Activated CD4-positive, alpha-beta T cell treated with anti-CD3 and anti-CD28 coated beads for 36 hours (primary cell): ENCODE results near the gene MVB12B. TPM values are rescaled to one million over a fixed set of nuclear protein-coding genes. Genes with fewer than 3 reads are reported as not detected.

ENCODE experiments used
- ATAC-seq: fragments of 200-7000 bp; cut with Tn5 transposase; one replicate; pipeline ENCODE4 v1.10.0; 2021; ENCODE audit warnings: mild to moderate bottlenecking, moderate library complexity
- CTCF ChIA-PET: fragments of 350-600 bp; sonication (Branson Sonifier 250); formaldehyde crosslinking; loops from one replicate; lab custom pipeline; 2021; ENCODE audit warnings: antibody characterized with exemption; lab: Charles Lee
- POLR2A ChIA-PET: fragments of 350-600 bp; sonication (Branson Sonifier 250); formaldehyde crosslinking; loops from one replicate; lab custom pipeline; 2021; ENCODE audit warnings: antibody characterized with exemption, inconsistent platforms; lab: Charles Lee
- DNase-seq: peaks from one replicate; pipeline ENCODE4 v3.0.0-alpha.2; 2020
- H3K27ac Mint-ChIP-seq: one replicate; pipeline ENCODE4 v1.8.0; 2021; ENCODE audit warnings: mixed read lengths
- H3K27me3 Mint-ChIP-seq: one replicate; pipeline ENCODE4 v1.8.0; 2021; ENCODE audit warnings: mixed read lengths
- H3K36me3 Mint-ChIP-seq: one replicate; pipeline ENCODE4 v1.8.0; 2021; ENCODE audit warnings: low read depth, mixed read lengths
- H3K4me1 Mint-ChIP-seq: one replicate; pipeline ENCODE4 v1.8.0; 2021; ENCODE audit warnings: mixed read lengths
- H3K4me3 Mint-ChIP-seq: one replicate; pipeline ENCODE4 v1.8.0; 2021; ENCODE audit warnings: mild to moderate bottlenecking, moderate library complexity, mixed read lengths
- H3K9me3 Mint-ChIP-seq: one replicate; pipeline ENCODE4 v1.8.0; 2021; ENCODE audit warnings: low read depth, mixed read lengths
- intact Hi-C, 2 experiments: fragments of 100-400 bp; cut with DNase I in 1 of 2; cut with micrococcal nuclease in 1 of 2; formaldehyde crosslinking; loops; one replicate each; pipeline versions ENCODE4 v1.14.2 to v1.15.1; 2022 to 2024; cut with DNase I, micrococcal nuclease
- total RNA-seq, 2 experiments: library from RNA; stranded (reverse); gene quantifications; one replicate each; pipeline ENCODE4 v1.2.3, GENCODE V29; 2021

The MVB12B gene
- total RNA-seq, 2 experiments from 2014 or later = 3.0 TPM

GRCh38 chr9:126411225-126411947 is 84.8 kb downstream of the MVB12B start:
- intact Hi-C loops = loop anchor here (1.0 to 5.0 kb wide), 7 partner anchors 14 to 891 kb away; no protein-coding TSS in a partner anchor
- H3K4me3 Mint-ChIP-seq = peak overlapping the region; percentile 54
- ATAC-seq = peak; percentile 89
- H3K4me1 Mint-ChIP-seq = peaks cover 35% of the 10 kb centered on the region
- no peaks in the 10 kb centered on the region for H3K36me3 Mint-ChIP-seq
- H3K9me3 Mint-ChIP-seq = no peaks in the 10 kb centered on the region
- H3K27ac Mint-ChIP-seq = peak overlapping the region; percentile 72
- ChIA-PET CTCF (interaction anchor here (0.9 to 1.2 kb wide), 2 partner anchors 13 to 14 kb away, joined by 4 to 6 read pairs; no protein-coding TSS in a partner anchor), POLR2A (interaction anchor here (0.6 kb wide), 1 partner anchor 652 kb away, joined by 4 read pairs; no protein-coding TSS in a partner anchor)
- DNase-seq = peak; percentile 62
- no peaks in the 10 kb centered on the region for H3K27me3 Mint-ChIP-seq

GRCh38 chr9:126411948-126412284 is 85.3 kb downstream of the MVB12B start:
- H3K4me3 Mint-ChIP-seq = peak overlapping the region; percentile 54
- DNase-seq (no peak), ATAC-seq (no peak)
- H3K27ac Mint-ChIP-seq = peak overlapping the region; percentile 72
- intact Hi-C loops = loop anchor here (1.0 to 5.0 kb wide), 7 partner anchors 15 to 891 kb away; no protein-coding TSS in a partner anchor
- ChIA-PET CTCF (interaction anchor here (1.2 kb wide), 1 partner anchor 13 kb away, joined by 4 read pairs; no protein-coding TSS in a partner anchor), POLR2A (no interaction called here)
- no peaks in the 10 kb centered on the region for H3K36me3 Mint-ChIP-seq
- no peaks in the 10 kb centered on the region for H3K27me3 Mint-ChIP-seq
- peaks cover 35% of the 10 kb centered on the region for H3K4me1 Mint-ChIP-seq
- H3K9me3 Mint-ChIP-seq = no peaks in the 10 kb centered on the region

- Mint-ChIP-seq H3K27me3 (no peaks in the 10 kb centered on the region), H3K36me3 (no peaks in the 10 kb centered on the region), H3K9me3 (no peaks in the 10 kb centered on the region), H3K27ac (no peak overlapping the region), H3K4me1 (peaks cover 35% of the 10 kb centered on the region), H3K4me3 (no peak overlapping the region)
- no peak for DNase-seq
- ChIA-PET CTCF (interaction anchor here (2.0 kb wide), 1 partner anchor 14 kb away, joined by 9 read pairs; no protein-coding TSS in a partner anchor), POLR2A (interaction anchor here (0.7 kb wide), 1 partner anchor 420 kb away, joined by 4 read pairs; no protein-coding TSS in a partner anchor)
- no peak for ATAC-seq
- intact Hi-C loops = loop anchor here in 1 of 2 experiments (5.0 kb wide), 1 partner anchor 79 kb away; no protein-coding TSS in a partner anchor
These were observed 86.3 kb downstream of the MVB12B start for GRCh38 chr9:126412905-126413304.

- intact Hi-C loops = loop anchor here in 1 of 2 experiments (5.0 kb wide), 1 partner anchor 79 kb away; no protein-coding TSS in a partner anchor
These were observed 86.9 kb downstream of the MVB12B start for GRCh38 chr9:126413391-126414068.

GRCh38 chr9:126415741-126416370 is 89.2 kb downstream of the MVB12B start:
- peaks cover 22% of the 10 kb centered on the region for H3K4me1 Mint-ChIP-seq
- DNase-seq (no peak), ATAC-seq (no peak)
- no peak overlapping the region for H3K27ac Mint-ChIP-seq
- H3K27me3 Mint-ChIP-seq = no peaks in the 10 kb centered on the region
- POLR2A ChIA-PET = no interaction called here
- no peak overlapping the region for H3K4me3 Mint-ChIP-seq
- CTCF ChIA-PET = interaction anchor here (0.6 to 1.4 kb wide), 2 partner anchors 53 to 75 kb away, joined by 4 read pairs; no protein-coding TSS in a partner anchor
- intact Hi-C loops = no loop called here
- no peaks in the 10 kb centered on the region for H3K9me3 Mint-ChIP-seq
- H3K36me3 Mint-ChIP-seq = no peaks in the 10 kb centered on the region

More at GRCh38 chr9:126413391-126414068, 86.9 kb downstream of the MVB12B start:
- Mint-ChIP-seq H3K36me3 (no peaks in the 10 kb centered on the region), H3K27ac (no peak overlapping the region), H3K4me1 (peaks cover 35% of the 10 kb centered on the region), H3K4me3 (no peak overlapping the region), H3K27me3 (no peaks in the 10 kb centered on the region), H3K9me3 (no peaks in the 10 kb centered on the region)
- POLR2A ChIA-PET = interaction anchor here (0.7 kb wide), 1 partner anchor 420 kb away, joined by 4 read pairs; no protein-coding TSS in a partner anchor
- CTCF ChIA-PET = interaction anchor here (1.1 to 2.0 kb wide), 2 partner anchors 15 to 52 kb away, joined by 3 to 9 read pairs; no protein-coding TSS in a partner anchor
- DNase-seq (no peak), ATAC-seq (no peak)

GRCh38 chr9:126417043-126417442 is 90.4 kb downstream of the MVB12B start:
- intact Hi-C loops = no loop called here
- Mint-ChIP-seq H3K4me3 (no peak overlapping the region), H3K36me3 (no peaks in the 10 kb centered on the region), H3K4me1 (peaks cover 11% of the 10 kb centered on the region), H3K27ac (no peak overlapping the region), H3K9me3 (no peaks in the 10 kb centered on the region), H3K27me3 (no peaks in the 10 kb centered on the region)
- CTCF ChIA-PET = interaction anchor here (1.4 kb wide), 1 partner anchor 74 kb away, joined by 4 read pairs; no protein-coding TSS in a partner anchor
- no peak for ATAC-seq
- POLR2A ChIA-PET = no interaction called here
- no peak for DNase-seq

GRCh38 chr9:126417684-126418083 is 91.1 kb downstream of the MVB12B start:
- no peak overlapping the region for H3K27ac Mint-ChIP-seq
- no peak for ATAC-seq
- H3K27me3 Mint-ChIP-seq = no peaks in the 10 kb centered on the region
- CTCF ChIA-PET = no interaction called here
- no peak overlapping the region for H3K4me3 Mint-ChIP-seq
- intact Hi-C loops = no loop called here
- peaks cover 5% of the 10 kb centered on the region for H3K4me1 Mint-ChIP-seq
- no peaks in the 10 kb centered on the region for H3K9me3 Mint-ChIP-seq
- POLR2A ChIA-PET = no interaction called here
- H3K36me3 Mint-ChIP-seq = no peaks in the 10 kb centered on the region
- no peak for DNase-seq

GRCh38 chr9:126418608-126419007 is 92.0 kb downstream of the MVB12B start:
- ChIA-PET CTCF (no interaction called here), POLR2A (no interaction called here)
- Mint-ChIP-seq H3K36me3 (no peaks in the 10 kb centered on the region), H3K4me1 (peaks cover 8% of the 10 kb centered on the region), H3K4me3 (no peak overlapping the region), H3K27me3 (no peaks in the 10 kb centered on the region), H3K9me3 (no peaks in the 10 kb centered on the region), H3K27ac (no peak overlapping the region)
- intact Hi-C loops = no loop called here
- ATAC-seq = no peak
- DNase-seq = no peak

- Mint-ChIP-seq H3K9me3 (no peaks in the 10 kb centered on the region), H3K27me3 (no peaks in the 10 kb centered on the region), H3K4me1 (peaks cover 14% of the 10 kb centered on the region), H3K27ac (no peak overlapping the region), H3K36me3 (no peaks in the 10 kb centered on the region), H3K4me3 (no peak overlapping the region)
- ChIA-PET CTCF (interaction anchor here (0.5 to 0.6 kb wide), 2 partner anchors 73 to 76 kb away, joined by 3 read pairs; no protein-coding TSS in a partner anchor), POLR2A (no interaction called here)
- ATAC-seq (no peak), DNase-seq (no peak)
- intact Hi-C loops = no loop called here
These were observed 92.8 kb downstream of the MVB12B start for GRCh38 chr9:126419475-126419874.

GRCh38 chr9:126420135-126420534 is 93.5 kb downstream of the MVB12B start:
- Mint-ChIP-seq H3K36me3 (no peaks in the 10 kb centered on the region), H3K27ac (no peak overlapping the region), H3K4me1 (peaks cover 14% of the 10 kb centered on the region), H3K9me3 (no peaks in the 10 kb centered on the region), H3K27me3 (no peaks in the 10 kb centered on the region), H3K4me3 (no peak overlapping the region)
- no peak for ATAC-seq
- CTCF ChIA-PET = interaction anchor here (0.5 to 0.8 kb wide), 2 partner anchors 21 to 75 kb away, joined by 3 to 4 read pairs; no protein-coding TSS in a partner anchor
- intact Hi-C loops = no loop called here
- DNase-seq = no peak
- POLR2A ChIA-PET = no interaction called here
